ENCODE measurements around the gene SSH3.

DNA sequence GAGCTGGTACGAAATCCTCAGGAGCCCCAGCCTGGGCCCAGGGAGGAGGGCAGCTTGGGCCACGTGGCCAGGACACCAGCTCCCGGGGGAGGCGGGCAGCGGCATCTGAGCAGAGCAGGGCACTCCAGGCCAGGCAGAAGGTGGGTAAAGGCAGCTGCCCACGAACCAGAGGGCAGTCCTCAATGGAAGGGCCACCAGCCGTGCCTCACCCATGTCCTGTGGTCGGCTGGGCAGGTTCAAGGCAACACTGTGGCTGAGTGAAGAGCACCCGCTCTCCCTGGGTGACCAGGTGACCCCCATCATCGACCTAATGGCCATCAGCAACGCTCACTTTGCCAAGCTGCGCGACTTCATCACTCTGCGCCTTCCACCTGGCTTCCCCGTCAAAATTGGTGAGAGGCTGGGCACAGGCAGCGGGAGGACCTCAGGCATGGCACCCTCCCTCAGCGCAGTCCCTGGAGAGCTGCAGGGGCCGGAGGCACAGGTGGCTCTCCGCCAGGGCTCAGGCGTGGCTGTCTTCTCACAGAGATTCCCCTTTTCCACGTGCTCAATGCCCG is 2.5 kb upstream of the SSH3 start:
- TF ChIP-seq POLR2A (IDR thresholded peaks at IDR 0.05): no peak
- TF ChIP-seq, protein P1, sequence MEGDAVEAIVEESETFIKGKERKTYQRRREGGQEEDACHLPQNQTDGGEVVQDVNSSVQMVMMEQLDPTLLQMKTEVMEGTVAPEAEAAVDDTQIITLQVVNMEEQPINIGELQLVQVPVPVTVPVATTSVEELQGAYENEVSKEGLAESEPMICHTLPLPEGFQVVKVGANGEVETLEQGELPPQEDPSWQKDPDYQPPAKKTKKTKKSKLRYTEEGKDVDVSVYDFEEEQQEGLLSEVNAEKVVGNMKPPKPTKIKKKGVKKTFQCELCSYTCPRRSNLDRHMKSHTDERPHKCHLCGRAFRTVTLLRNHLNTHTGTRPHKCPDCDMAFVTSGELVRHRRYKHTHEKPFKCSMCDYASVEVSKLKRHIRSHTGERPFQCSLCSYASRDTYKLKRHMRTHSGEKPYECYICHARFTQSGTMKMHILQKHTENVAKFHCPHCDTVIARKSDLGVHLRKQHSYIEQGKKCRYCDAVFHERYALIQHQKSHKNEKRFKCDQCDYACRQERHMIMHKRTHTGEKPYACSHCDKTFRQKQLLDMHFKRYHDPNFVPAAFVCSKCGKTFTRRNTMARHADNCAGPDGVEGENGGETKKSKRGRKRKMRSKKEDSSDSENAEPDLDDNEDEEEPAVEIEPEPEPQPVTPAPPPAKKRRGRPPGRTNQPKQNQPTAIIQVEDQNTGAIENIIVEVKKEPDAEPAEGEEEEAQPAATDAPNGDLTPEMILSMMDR (IDR thresholded peaks at IDR 0.05): no peak
